ENCODE data around the gene ANTXR2. TPM values are rescaled to one million over a fixed set of nuclear protein-coding genes. Genes with fewer than 3 reads are reported as not detected.
"Not testable (repeated sequence)": the region's sequence is repeated elsewhere in the genome, so short reads cannot be mapped to it uniquely, and the experiment has no call there.

ANTXR2 gene
- 1.8 TPM for total RNA-seq

- ATAC-seq = peak; percentile 95
These were observed at the start of gene ANTXR2 for GRCh38 chr4:80072744-80073472. Gene ANTXR2 (minus strand): TSS chr4:80073229. CDS start chr4:80072560, 669 bp downstream.

- ATAC-seq = not testable (repeated sequence)
These were observed 48.8 kb upstream of the ANTXR2 start for GRCh38 chr4:80121815-80122214.

- not testable (repeated sequence) for ATAC-seq
These were observed 46.6 kb upstream of the ANTXR2 start for GRCh38 chr4:80119620-80120019.

GRCh38 chr4:80116516-80116915 is 43.5 kb upstream of the ANTXR2 start:
- ATAC-seq = no peak

- ATAC-seq = no peak
These were observed 42.5 kb upstream of the ANTXR2 start for GRCh38 chr4:80115368-80116181.

- ATAC-seq = no peak
These were observed 41.8 kb upstream of the ANTXR2 start for GRCh38 chr4:80114732-80115265.

GRCh38 chr4:80113615-80114014 is 40.6 kb upstream of the ANTXR2 start:
- no peak for ATAC-seq

- no peak for ATAC-seq
These were observed 39.2 kb upstream of the ANTXR2 start for GRCh38 chr4:80112236-80112635.

GRCh38 chr4:80111276-80111675 is 38.2 kb upstream of the ANTXR2 start:
- ATAC-seq = no peak

GRCh38 chr4:80107374-80107773 is 34.3 kb upstream of the ANTXR2 start:
- no peak for ATAC-seq

GRCh38 chr4:80104927-80105326 is 31.9 kb upstream of the ANTXR2 start:
- ATAC-seq = no peak

- ATAC-seq = peak; percentile 31
These were observed 30.6 kb upstream of the ANTXR2 start for GRCh38 chr4:80103629-80104028.

- ATAC-seq = no peak
These were observed 28.7 kb upstream of the ANTXR2 start for GRCh38 chr4:80101792-80102116.

GRCh38 chr4:80101071-80101791 is 28.2 kb upstream of the ANTXR2 start:
- ATAC-seq = no peak

GRCh38 chr4:80099671-80100070 is 26.6 kb upstream of the ANTXR2 start:
- no peak for ATAC-seq

GRCh38 chr4:80098635-80099034 is 25.6 kb upstream of the ANTXR2 start:
- no peak for ATAC-seq

GRCh38 chr4:80097400-80098177 is 24.6 kb upstream of the ANTXR2 start:
- no peak for ATAC-seq

GRCh38 chr4:80096175-80096850 is 23.3 kb upstream of the ANTXR2 start:
- no peak for ATAC-seq

- ATAC-seq = no peak
These were observed 21.2 kb upstream of the ANTXR2 start for GRCh38 chr4:80094191-80094590.

GRCh38 chr4:80093563-80093962 is 20.5 kb upstream of the ANTXR2 start:
- ATAC-seq = no peak

- no peak for ATAC-seq
These were observed 19.8 kb upstream of the ANTXR2 start for GRCh38 chr4:80092847-80093246.

GRCh38 chr4:80092088-80092487 is 19.1 kb upstream of the ANTXR2 start:
- ATAC-seq = no peak
